Measurements from ENCODE around the gene MYBBP1A. TPM values are rescaled to one million over a fixed set of nuclear protein-coding genes. Genes with fewer than 3 reads are reported as not detected.
"Not testable (repeated sequence)": the region's sequence is repeated elsewhere in the genome, so short reads cannot be mapped to it uniquely, and the experiment has no call there.

Gene MYBBP1A, protein sequence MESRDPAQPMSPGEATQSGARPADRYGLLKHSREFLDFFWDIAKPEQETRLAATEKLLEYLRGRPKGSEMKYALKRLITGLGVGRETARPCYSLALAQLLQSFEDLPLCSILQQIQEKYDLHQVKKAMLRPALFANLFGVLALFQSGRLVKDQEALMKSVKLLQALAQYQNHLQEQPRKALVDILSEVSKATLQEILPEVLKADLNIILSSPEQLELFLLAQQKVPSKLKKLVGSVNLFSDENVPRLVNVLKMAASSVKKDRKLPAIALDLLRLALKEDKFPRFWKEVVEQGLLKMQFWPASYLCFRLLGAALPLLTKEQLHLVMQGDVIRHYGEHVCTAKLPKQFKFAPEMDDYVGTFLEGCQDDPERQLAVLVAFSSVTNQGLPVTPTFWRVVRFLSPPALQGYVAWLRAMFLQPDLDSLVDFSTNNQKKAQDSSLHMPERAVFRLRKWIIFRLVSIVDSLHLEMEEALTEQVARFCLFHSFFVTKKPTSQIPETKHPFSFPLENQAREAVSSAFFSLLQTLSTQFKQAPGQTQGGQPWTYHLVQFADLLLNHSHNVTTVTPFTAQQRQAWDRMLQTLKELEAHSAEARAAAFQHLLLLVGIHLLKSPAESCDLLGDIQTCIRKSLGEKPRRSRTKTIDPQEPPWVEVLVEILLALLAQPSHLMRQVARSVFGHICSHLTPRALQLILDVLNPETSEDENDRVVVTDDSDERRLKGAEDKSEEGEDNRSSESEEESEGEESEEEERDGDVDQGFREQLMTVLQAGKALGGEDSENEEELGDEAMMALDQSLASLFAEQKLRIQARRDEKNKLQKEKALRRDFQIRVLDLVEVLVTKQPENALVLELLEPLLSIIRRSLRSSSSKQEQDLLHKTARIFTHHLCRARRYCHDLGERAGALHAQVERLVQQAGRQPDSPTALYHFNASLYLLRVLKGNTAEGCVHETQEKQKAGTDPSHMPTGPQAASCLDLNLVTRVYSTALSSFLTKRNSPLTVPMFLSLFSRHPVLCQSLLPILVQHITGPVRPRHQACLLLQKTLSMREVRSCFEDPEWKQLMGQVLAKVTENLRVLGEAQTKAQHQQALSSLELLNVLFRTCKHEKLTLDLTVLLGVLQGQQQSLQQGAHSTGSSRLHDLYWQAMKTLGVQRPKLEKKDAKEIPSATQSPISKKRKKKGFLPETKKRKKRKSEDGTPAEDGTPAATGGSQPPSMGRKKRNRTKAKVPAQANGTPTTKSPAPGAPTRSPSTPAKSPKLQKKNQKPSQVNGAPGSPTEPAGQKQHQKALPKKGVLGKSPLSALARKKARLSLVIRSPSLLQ (N-terminal part only)
- polyA plus RNA-seq (2011; rRNA removed) (12.4 and 24.1 TPM in 2 replicates), polyA minus RNA-seq (2011; rRNA and poly(A)+ RNA removed) (22.6 and 24.7 TPM in 2 replicates)

DNA sequence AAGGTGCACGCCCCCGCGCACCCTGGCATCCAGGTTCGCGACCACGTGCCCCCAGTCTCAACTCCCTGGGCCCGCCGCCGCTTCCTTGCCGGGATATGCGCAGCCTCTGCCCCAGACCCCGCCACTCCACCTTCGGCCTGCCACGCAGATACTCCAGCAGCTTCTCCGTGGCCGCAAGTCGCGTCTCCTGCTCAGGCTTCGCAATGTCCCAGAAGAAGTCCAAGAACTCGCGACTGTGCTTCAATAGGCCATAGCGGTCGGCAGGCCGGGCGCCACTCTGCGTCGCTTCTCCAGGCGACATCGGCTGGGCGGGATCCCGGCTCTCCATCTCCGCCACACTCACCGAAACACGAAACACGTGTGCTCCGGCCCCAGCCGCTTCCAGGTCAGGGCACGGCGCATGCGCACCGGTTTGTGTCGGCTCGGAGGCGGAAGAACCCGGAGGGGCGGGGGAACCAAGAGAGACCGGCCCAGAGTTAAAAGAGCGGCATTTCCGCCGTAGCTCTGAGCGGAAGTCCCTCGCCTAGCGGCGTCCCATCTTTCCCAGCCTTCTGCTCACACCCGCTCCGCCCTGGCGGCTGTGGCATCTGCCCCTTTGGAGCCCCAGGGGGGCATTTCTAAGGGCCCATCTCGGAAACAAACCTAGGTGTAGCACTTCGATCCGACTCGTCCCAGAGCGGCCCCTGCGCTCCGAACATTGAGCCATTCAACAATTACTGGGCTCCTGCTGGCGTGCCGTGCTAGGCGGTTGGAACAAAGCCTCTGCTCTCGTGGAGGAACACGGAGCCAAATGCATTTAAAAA, at the start of gene MYBBP1A:
Gene MYBBP1A (minus strand): TSS at position 388 of the 803 bp plus-strand sequence. CDS start 60 bp downstream, at position 328.
- ChIA-PET POLR2A (interaction anchor here (0.5 to 0.6 kb wide), 2 partner anchors 12 to 46 kb away, joined by 3 read pairs; no protein-coding TSS in a partner anchor), CTCF (interaction anchor here (0.6 to 3.6 kb wide), 3 partner anchors 11 to 93 kb away, joined by 3 to 43 read pairs (median 5); no protein-coding TSS in a partner anchor)
- TF ChIP-seq, protein P1, sequence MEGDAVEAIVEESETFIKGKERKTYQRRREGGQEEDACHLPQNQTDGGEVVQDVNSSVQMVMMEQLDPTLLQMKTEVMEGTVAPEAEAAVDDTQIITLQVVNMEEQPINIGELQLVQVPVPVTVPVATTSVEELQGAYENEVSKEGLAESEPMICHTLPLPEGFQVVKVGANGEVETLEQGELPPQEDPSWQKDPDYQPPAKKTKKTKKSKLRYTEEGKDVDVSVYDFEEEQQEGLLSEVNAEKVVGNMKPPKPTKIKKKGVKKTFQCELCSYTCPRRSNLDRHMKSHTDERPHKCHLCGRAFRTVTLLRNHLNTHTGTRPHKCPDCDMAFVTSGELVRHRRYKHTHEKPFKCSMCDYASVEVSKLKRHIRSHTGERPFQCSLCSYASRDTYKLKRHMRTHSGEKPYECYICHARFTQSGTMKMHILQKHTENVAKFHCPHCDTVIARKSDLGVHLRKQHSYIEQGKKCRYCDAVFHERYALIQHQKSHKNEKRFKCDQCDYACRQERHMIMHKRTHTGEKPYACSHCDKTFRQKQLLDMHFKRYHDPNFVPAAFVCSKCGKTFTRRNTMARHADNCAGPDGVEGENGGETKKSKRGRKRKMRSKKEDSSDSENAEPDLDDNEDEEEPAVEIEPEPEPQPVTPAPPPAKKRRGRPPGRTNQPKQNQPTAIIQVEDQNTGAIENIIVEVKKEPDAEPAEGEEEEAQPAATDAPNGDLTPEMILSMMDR (IDR thresholded peaks at IDR 0.05; ENCODE audit: insufficient read depth, low read depth, low read length) = peak; percentile 42; the same call in 1 of the 2 replicates
- H3K4me3 ChIP-seq (ENCODE audit: low read depth, low read length) = peak within 1 kb of the TSS; percentile 99
- DNase-seq (ENCODE audit: low read depth) = peak; percentile 64
- peaks cover 19% of the 10 kb centered on the region for H3K36me3 ChIP-seq (ENCODE audit: control insufficient read depth, insufficient read depth, low read length)
- H3K27me3 ChIP-seq (ENCODE audit: control insufficient read depth, insufficient read depth, low read length) = peaks cover 1% of the 10 kb centered on the region; the same call in 1 of the 2 replicates

DNA sequence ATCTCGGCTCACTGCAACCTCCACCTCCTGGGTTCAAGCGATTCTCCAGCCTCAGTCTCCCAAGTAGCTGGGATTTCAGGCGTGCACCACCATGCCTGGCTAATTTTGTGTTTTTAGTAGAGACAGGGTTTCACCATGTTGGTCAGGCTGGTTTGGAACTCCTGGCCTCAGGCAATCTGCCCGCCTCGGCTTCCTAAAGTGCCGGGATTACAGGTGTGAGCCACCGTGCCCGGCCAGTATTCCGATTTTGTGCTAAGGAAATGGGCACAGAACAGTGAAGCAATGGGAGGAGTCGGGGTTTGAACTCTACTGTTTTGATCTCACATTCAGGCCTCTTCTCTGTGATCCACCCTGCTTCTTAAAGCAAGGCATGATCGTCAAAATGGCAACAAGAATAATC, 49.6 kb upstream of the MYBBP1A start:
- POLR2A ChIA-PET; H3K4me3 ChIP-seq (ENCODE audit: low read depth, low read length); DNase-seq (ENCODE audit: low read depth); H3K36me3 ChIP-seq (ENCODE audit: control insufficient read depth, insufficient read depth, low read length); CTCF ChIA-PET: not testable (repeated sequence)
- H3K27me3 ChIP-seq (ENCODE audit: control insufficient read depth, insufficient read depth, low read length) = peaks cover 18% of the 10 kb centered on the region

DNA sequence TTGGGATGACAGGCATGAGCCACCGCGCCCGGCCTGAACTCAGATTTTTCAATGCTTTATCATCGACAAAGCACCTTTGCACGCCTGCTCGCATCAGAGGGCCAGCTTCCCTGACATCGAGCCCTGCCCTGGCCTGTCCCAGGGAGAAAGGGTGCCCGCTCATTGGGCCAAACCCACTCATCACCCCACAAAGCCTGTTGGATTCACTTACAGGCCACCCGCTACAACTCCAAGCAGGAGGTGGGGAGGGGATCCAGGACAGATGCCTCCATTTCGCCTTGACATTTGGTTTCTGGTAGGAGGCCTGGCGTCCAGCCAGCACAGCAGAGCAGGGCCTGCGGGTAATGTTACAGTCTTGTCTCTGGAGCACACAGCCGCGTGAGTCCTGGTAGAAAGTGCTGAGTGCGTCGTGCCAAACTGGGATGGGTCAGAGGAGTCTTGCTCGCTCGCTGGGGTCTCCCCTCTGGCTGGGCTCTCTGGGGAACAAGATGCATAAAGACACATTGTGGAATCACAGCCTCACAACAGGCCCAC, 49.0 kb upstream of the MYBBP1A start:
- Histone ChIP-seq H3K4me3 (ENCODE audit: low read depth, low read length) (no peak overlapping the region), H3K36me3 (ENCODE audit: control insufficient read depth, insufficient read depth, low read length) (no peaks in the 10 kb centered on the region), H3K27me3 (ENCODE audit: control insufficient read depth, insufficient read depth, low read length) (peaks cover 21% of the 10 kb centered on the region)
- ChIA-PET POLR2A (no interaction called here), CTCF (interaction anchor here (9.5 kb wide), 1 partner anchor 38 kb away, joined by 52 read pairs; no protein-coding TSS in a partner anchor)
- TF ChIP-seq, protein P1 (IDR thresholded peaks at IDR 0.05; ENCODE audit: insufficient read depth, low read depth, low read length) = no peak
- DNase-seq (ENCODE audit: low read depth) = no peak

DNA sequence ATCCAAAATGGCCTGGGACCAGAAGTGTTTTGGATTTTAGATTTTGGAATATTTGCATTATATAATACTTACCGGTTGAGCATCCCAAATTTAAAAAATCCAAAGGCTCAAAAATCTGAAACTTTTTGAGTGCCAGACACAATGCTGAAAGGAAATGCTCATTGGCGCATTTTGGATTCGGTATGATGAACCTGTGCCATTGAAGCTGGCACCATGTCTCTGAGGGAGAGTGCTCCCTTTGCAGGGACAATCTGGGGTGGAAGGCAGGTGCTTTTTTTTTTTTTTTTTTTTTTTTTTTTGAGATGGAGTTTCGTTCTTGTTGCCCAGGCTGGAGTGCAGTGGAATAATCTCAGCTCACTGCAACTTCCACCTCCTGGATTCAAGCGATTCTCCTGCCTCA, 46.9 kb upstream of the MYBBP1A start:
- POLR2A ChIA-PET = no interaction called here
- TF ChIP-seq, protein P1 (IDR thresholded peaks at IDR 0.05; ENCODE audit: insufficient read depth, low read depth, low read length) = no peak
- H3K36me3 ChIP-seq (ENCODE audit: control insufficient read depth, insufficient read depth, low read length) = no peaks in the 10 kb centered on the region
- DNase-seq (ENCODE audit: low read depth) = no peak
- no peak overlapping the region for H3K4me3 ChIP-seq (ENCODE audit: low read depth, low read length)
- peaks cover 13% of the 10 kb centered on the region for H3K27me3 ChIP-seq (ENCODE audit: control insufficient read depth, insufficient read depth, low read length)
- CTCF ChIA-PET = interaction anchor here (9.5 kb wide), 1 partner anchor 36 kb away, joined by 52 read pairs; no protein-coding TSS in a partner anchor
